NCI-H1694 treated with DMSO at 0.1 percent for 48 hours (cell line): Measurements from ENCODE around the gene AGBL3.
"Not testable (repeated sequence)": the region's sequence is repeated elsewhere in the genome, so short reads cannot be mapped to it uniquely, and the experiment has no call there.

ENCODE experiments used
- DNase-seq: peaks from one replicate; lab custom pipeline; 2025; lab: John Stamatoyannopoulos, UW

The AGBL3 gene

GRCh38 chr7:135168489-135169140 is 182.3 kb downstream of the AGBL3 start:
- no peak for DNase-seq

GRCh38 chr7:135169141-135169963 is 183.0 kb downstream of the AGBL3 start:
- DNase-seq, result no peak

GRCh38 chr7:135169964-135170273 is 183.6 kb downstream of the AGBL3 start:
- DNase-seq, result no peak

GRCh38 chr7:135170274-135170997 is 184.1 kb downstream of the AGBL3 start, which contains the start of gene CYREN:
Gene CYREN (minus strand): TSS chr7:135170707. CDS start chr7:135168922, 1,785 bp downstream.
- peak; percentile 85 for DNase-seq

GRCh38 chr7:135170998-135171481 is 184.7 kb downstream of the AGBL3 start:
- not testable (repeated sequence) for DNase-seq

- DNase-seq, result not testable (repeated sequence)
Measured at GRCh38 chr7:135171581-135172291, 185.4 kb downstream of the AGBL3 start.

GRCh38 chr7:135173916-135174315 is 187.6 kb downstream of the AGBL3 start:
- DNase-seq, result not testable (repeated sequence)

- DNase-seq, result no peak
Measured at GRCh38 chr7:135174941-135175340, 188.6 kb downstream of the AGBL3 start.

GRCh38 chr7:135175931-135176330 is 189.6 kb downstream of the AGBL3 start:
- DNase-seq, result no peak

- no peak for DNase-seq
Measured at GRCh38 chr7:135177028-135177696, 190.9 kb downstream of the AGBL3 start.

GRCh38 chr7:135178364-135178763 is 192.1 kb downstream of the AGBL3 start:
- DNase-seq, result no peak

- no peak for DNase-seq
Measured at GRCh38 chr7:135179321-135179925, 193.1 kb downstream of the AGBL3 start.

- no peak for DNase-seq
Measured at GRCh38 chr7:135180122-135180521, 193.8 kb downstream of the AGBL3 start.

- no peak for DNase-seq
Measured at GRCh38 chr7:135181261-135181928, 195.1 kb downstream of the AGBL3 start.

GRCh38 chr7:135181929-135182678 is 195.8 kb downstream of the AGBL3 start:
- DNase-seq, result no peak

GRCh38 chr7:135183478-135183877 is 197.2 kb downstream of the AGBL3 start:
- no peak for DNase-seq

GRCh38 chr7:135184254-135184841 is 198.0 kb downstream of the AGBL3 start:
- no peak for DNase-seq
